GF-D8 (cell line): ENCODE data around the gene KIRREL3.

Experiments
- DNase-seq: peaks from one replicate; lab custom pipeline; 2025; lab: John Stamatoyannopoulos, UW

The KIRREL3 gene

DNA sequence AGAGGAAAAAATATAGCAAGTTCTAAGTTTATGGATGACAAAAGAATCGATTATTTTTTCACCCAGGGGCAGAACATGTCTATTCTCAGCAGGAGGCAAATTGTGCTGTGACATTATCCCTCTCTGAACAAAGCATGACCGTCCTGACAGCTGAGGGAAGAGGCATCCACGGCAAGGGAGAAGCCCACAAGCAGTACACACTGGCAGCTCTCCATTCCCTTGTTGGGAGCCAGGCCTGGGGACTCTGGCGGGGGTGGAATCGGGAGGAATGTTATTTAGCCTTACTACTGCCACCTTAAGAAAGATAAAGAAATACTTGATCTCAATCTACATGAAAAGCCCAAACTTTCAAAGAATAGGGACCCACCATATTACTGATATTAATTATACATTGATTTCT is 3.4 kb downstream of the KIRREL3 start:
- no peak for DNase-seq

DNA sequence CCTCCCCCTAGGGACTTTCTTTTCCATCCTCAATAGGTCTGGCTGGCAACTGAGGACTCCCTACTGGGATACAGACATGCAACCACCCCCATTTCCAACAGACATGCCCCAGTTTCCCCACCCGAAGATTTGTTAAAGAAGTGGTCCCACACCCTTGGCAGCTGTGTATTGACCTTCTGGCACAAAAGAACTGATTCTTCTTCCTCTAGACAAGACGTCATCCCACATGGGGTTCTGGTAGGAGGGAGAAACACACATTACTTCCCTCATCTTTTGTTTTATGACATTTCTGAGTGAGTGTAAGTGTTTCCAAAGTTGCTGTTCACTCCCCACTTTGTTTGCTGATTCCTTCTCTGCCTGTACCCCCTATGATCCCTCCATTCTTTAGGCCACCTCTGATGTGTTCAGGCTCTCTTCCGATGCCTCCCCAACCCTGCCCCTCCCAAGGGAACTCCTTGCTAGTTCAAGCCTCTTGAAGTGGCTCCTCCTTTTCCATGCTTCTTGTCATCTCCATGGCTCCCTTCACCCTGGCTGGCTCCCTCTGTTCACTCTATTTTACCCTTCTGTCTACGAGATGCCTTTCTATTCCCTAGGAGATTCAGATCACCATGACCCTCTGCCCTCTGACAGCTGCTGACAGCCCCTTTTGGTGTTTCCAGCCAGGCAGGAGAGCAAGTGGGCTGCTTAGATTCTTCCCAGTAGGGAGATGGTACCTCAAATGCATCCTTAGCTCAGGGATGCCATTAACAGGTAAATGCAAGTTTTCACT is 4.3 kb downstream of the KIRREL3 start:
- DNase-seq: no peak

DNA sequence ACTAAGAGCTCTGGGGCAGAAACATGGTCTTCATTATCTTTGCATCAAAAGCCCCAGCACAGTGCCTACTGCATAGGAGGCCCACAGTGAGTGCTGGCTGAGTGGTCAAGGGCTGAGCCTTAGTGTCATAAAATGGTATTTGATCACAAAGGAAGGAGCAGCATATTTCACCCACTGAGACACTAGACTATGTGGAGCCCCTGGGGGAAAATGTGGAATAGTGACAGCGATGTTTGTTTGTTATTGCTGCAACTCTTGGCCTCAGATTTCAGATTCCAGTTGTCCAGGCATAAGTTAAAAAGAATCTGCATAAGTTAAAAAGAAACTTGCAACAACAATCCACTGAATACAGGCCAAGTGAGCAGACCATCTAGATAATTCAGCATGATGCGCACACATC is 7.0 kb downstream of the KIRREL3 start:
- no peak for DNase-seq

DNA sequence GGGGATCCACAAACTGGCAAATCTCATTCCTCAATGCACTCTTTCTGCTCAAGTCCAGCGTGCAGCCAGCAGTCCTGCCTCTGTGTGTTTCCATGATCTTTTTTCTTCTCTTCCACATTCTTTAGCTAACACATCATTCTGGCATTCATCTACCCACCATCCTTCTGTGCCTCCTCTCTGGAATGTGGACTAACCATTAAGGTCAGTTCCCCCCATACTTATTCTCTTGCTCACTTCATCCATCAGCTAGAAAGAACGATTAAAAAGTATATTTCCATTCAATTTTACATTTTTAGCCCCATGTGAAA is 7.8 kb downstream of the KIRREL3 start:
- no peak for DNase-seq

DNA sequence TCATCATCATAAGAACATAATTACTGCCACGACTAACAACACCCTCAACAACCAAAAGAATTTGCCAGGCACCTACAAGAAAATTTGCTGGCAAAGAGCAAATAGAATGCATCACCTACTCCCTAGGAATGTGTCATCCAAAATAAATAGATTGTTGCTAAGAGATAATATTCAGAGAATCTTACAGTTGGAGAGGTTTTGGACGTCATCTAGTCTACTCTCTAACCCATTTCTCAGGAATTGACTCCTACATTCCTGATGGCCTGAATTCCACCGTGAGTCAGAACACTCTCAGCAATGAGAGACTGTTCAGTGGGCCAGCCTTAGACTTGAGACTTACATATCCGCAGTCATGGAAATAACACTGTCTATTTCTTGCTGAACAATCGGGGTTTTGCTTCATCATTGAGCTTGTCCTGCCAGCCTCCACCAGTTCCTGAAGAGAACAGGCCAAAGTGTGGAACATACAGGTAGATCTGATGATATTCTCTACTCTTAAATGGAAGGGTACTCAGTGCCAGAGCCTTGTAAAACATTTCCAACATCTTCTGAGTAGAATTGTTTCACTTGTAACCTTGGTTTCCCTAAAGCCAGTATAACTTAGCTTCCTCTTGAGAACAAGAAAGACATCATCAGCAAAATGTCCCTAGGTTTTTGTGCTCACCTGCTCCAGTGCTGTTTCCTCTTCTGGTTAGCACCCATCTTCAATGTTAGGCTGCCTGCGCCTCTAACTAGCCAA is 8.3 kb downstream of the KIRREL3 start:
- no peak for DNase-seq

DNA sequence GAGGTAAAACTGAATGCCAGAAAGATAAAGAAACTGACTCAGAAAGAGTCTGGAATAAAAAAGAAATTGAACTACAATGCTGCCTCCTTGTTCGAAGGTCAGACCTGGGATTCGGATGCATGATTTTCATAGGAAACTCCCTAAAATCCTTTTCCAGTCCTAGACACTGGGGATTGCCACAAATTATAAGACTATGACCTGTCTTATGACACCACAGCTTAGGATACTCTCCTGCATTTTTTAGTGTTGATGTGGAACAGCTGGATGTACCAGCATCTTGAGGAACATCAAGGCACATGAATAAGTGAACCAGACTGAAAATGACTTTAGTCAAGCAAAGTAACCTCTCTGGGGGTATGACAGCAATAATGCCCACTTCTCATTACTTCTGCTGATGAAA is 9.0 kb downstream of the KIRREL3 start:
- no peak for DNase-seq

DNA sequence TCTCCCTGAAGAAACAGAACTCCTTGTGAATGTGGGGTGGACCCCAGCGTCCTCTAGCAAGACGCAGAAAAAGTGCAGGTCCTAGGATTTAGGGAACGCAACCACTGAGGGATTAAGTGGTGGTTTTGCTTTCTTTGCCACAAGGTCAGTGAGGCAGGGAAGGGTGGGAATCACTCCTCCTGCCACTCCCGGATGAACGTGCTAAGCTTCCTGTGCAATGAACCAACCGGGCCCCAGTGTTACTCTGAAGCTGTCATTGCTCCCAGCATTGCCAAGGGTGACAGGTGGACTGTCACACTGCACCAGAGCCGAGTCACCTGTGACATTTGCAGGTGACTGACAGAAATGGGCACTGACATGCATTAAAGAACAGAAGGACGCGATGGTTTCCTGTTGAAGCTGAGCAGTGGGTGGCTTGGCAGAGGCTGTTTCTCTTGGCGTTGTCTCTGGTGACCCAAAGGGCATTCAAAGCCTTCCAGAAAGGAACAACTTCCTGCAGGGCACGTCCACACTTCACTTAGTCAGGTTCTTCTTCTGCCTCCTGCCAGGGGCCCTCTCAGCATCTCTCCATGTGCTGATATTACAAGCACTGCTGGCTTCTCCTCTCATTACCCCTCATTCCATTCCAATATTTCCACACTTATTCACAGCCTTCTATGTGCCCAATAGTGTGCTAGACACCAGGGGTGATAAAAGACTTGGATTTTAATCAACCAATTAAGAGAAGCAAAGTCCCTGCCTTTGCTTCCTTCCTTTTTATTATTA is 9.7 kb downstream of the KIRREL3 start:
- no peak for DNase-seq

DNA sequence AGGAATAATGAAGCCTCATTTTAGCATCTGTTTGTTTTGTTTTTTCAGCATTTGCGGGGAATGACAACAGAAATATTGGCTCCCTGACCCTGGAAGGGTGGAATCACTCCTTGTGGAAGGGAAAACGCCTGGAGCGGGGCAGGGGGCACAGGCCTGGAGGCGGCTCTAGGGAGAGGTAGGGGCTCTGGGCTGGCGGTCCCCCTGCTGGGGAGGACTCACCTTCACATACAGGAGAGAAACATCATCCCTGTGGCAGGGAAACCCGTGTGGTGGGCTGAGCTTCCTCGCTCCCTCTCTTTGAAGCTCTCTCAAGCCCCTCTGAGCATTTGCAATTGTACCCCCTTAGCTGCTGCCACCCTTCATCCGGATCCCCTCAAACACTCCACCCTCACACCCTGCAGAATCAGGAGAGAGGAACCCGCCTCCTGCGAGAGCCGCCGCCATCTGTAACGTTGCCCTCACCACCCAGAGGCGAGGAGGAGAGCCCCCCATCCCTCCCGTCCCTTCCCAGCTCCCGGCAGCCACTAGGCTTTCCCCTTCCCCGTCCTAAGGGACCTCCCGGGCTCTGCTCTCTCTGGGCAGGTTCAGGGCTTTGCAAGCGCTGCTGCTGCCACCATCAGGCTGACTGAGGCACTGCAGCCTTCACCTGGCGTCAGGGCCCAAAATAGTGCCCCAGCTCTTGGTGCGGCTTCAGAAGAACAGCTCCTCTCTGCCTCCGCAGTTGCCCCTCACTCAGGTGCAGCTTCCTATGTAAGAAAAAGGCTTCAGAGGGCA is 10.4 kb downstream of the KIRREL3 start:
- DNase-seq: peak; percentile 33

DNA sequence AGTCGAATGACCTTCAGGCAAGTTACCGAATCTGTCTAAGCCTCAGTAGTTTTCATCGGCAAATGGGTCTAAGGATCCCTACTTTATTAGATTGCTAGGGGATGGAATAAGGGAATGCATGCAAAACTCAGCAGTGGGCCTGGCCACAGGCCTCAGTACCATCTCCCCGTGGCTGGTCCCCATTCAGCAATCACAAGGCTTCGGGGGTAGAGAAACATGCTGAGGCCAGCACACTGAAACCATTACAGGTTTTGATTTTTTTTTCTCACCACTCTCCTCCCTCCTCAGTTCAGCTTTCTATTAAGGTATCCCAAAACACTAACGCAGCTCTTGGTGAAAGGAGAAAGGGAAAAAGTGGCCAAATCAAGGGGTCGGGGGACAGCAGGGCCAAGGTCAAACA is 11.9 kb downstream of the KIRREL3 start:
- no peak for DNase-seq

DNA sequence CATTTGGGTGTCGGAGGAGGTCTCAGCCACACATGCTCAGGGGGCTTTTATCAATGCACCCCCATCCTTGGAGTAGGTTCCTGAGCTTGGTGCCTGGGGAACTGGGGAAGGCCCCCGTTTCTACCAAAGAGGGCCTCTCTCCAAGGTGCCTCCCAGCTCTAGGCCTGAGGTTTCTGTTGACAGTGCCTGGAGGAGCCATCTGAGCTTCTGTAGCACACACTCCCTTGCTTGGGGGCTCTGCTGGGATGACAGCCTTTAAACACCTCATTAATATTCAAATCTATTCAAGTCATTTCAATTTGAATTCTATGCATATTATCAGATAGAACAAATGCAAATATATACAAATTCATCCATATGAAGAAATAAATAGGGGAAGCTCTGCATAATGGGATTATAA is 18.9 kb downstream of the KIRREL3 start:
- DNase-seq: no peak

DNA sequence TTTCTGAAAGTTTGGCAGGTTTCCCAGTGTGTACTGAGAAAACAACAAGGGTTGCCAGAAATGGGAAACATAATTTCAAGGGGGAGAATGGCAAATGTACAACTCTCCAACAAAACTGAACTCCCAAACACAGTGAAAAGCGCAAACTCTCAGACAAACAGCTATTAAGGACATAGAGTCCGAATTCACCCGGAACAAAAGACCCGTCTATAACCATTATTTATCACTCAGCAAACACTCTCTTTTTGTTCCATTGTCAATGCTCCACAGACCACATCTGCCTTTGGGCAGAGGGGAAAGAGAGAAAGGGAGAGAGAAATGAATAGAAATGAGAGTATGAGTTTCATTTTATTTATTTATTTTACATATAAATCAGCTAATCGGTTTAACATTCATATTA is 21.7 kb downstream of the KIRREL3 start:
- no peak for DNase-seq

DNA sequence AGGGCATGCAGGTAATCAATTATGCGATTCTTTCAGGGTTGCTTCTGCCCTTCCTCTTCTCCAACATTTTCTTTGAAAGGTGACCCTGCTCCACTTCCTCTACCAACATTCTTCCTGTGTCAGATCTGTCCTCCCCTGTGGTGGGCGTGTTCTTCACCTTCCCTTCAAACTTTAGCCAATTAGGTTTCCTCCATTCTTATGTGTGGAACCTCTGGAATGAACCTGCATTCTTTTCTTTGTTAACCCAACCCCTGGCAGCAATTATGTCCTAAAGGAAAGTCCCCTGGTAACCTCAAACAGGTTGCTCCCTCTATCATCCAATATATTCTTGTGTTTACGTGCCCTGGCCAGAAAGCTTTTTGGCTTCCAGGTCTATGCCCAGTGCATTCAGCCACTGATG is 22.4 kb downstream of the KIRREL3 start:
- DNase-seq: no peak

DNA sequence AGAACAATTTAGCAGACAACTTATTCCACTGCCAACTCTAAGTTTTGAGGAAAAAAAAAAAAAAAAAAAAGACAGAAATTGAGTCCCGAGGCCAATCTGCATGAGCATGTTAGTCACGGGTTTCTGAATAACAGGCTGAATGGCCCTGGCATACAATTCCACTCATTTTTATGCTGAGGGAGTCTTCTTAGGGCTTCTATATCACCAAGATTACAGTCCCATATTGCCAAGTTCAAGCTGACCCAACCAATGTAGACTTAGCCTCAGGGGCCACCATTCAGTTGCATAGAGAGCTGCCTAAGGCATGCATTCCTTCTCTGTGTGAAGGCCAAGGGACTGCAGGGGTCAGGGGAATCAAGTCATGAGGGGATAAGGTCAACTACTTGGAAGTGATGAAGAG is 27.5 kb downstream of the KIRREL3 start:
- no peak for DNase-seq

DNA sequence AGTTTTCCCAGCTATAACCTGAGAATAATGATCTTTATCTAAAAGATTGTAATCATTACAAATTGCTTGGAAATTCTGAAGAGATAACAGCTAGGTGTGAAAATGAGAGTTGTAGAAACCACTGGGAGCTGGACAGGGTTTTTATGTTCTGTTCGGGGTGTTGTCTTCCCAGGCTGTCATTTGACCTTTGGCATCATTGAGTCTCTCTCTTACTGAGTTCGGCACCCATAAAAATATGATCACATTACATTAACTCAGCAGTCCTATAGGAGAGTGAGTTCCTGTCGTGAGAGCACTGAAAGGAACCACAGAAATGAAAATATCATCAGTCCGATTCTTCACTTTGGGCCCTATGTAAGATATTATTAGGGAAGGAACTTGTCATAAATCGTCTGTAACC is 29.3 kb downstream of the KIRREL3 start:
- DNase-seq: no peak

DNA sequence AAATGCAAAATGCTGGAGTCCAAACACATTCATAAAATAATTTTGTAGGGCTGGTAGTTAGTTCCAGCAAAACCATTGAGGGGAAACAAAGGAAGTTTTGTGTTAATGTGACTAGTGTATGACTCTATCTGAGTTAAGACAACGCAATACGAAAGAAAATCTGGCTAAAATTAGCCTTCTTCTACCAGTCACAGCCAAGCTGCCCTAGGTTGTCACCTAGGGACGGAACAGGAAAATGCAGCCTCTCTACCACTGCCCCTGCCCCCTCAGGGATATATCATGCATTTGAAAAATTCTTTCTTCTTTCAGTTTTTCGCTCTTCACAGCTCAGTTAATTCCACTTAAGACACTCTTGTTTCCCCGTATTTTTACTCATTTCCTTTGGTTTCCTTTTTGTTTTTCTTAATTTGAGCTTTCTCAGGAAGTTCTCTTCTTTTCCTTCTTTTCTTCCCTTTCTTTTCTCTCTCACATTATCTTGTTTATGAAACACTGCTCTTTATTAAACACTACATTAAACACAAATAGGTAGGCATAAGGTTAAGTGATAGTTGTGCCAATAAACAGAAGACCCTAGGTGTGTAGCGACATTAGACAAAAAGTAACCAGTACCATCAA is 30.6 kb downstream of the KIRREL3 start:
- no peak for DNase-seq

DNA sequence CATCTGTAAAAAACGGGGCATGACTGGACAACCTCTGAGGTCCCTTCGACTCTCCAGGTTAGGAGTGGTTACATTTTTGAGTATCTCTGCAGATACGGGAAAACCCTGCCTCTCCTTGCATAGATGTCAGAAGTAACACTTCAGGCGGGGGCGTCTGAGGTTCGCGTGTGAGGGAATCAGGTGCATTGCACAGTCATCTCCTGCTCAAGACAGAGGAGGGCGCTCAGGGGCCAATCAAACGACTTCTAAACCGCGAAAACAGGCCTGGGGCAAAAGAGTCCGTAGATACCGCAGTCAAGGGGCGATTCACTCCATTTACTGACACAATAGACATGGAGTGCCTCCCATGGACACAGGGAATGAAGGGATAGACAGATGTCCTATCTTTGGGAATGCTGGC is 31.7 kb downstream of the KIRREL3 start:
- no peak for DNase-seq

DNA sequence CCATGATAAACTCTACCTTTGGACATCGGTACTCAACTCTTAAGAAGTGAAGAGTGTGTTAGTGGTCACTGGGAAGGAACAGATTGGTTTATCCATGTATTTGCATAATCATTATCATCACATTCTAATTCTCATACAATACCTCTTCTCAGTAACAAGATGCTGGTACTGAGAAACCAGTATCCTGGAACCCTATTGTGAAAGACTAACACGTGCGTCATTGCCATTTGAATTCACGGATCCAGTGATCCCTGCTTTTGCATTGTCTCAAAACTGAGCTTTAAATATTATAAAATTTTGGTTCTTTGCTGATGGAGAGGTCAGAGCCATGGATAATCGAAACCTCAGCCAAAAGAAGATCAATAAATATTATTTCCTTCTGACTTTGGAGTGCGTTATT is 35.2 kb downstream of the KIRREL3 start:
- DNase-seq: no peak

DNA sequence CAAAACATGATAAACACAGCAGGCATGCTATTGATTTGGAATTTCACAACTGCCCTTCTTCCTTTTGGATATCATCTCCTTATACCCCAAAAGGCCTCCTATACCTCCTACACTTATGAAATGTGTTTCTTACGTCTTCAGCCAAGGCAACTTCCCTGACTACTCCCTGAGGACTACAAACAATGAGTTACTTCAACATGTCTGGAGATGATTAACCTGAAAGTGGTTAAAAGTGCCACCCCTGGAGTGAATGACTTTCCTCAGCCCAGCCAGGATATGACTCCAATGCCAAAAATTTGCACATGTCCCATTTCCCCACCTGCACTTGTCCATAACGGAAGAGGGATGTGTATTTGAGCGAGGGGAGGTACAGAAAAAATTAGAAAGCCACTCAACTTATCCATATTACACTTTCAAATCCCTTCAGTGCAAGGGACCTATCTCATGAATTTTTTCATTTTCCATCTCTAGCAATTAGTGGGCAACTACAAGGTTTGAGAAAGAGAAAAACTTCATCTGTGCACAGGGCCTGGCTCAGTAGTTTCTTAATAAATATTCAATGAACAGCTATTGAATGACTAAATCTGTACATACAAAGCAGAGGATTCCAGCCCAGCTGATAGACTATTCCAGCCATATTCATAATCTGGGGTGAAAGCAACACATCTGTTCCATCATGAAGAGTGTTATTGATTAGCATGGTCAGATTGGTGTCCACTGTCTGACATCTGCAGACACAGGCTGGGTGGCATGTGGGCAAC is 36.8 kb downstream of the KIRREL3 start:
- DNase-seq: no peak

DNA sequence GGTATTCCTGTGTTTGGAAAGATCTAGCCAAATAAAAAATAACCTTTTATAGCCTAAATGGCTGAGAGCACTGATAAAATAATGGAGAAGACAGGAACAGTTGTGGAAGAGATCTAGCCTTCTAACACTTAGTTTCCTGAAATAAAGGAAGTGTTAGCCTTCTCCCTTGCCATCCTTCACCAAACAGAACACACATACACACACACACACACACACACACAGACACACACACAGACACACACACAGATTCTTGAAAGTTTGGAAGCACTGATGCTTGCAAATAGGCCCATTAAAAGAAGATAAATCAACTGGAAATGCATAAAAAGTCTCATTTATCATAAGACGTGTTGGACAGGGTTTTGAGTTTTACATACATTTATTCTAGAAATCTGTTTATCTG is 37.5 kb downstream of the KIRREL3 start:
- no peak for DNase-seq

DNA sequence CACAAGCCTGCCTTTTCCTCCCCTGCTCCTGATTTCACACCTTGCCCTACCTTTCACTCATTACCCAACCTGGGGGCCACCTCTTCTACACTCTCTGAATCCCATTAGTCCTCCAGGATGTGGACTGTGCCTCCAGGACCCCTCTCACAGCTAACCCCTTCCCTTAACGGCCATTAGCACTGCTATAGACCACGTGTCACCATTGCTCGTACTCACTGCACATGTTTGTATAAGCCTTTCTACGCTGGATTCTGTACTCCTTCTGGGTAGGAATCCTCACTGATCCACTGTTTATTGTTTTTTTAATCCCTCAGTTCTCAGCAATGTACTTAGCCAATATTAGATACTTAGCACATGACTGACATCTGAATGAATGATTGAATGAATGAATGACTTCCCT is 40.9 kb downstream of the KIRREL3 start:
- no peak for DNase-seq

DNA sequence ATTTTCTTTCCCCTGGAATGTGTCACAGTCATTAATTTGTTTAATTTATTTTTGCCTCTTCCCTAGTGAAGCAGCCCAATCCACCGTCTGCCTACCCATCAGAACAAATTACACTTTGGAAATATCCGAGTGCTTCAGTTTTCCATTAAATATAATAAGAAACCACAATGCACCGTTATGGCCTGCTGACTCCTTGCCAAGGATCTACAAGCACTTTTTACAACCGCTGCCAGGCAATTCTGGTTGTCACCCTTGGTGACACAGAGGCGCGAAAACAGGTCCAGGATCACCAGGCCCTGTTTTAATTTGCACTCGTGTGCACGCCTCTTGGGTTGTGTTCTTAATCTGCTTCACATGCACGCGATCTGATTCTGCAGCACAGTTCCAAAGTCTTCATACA is 43.9 kb downstream of the KIRREL3 start:
- no peak for DNase-seq
